ENCODE results near the gene GRK1.

GRK1 gene

DNA sequence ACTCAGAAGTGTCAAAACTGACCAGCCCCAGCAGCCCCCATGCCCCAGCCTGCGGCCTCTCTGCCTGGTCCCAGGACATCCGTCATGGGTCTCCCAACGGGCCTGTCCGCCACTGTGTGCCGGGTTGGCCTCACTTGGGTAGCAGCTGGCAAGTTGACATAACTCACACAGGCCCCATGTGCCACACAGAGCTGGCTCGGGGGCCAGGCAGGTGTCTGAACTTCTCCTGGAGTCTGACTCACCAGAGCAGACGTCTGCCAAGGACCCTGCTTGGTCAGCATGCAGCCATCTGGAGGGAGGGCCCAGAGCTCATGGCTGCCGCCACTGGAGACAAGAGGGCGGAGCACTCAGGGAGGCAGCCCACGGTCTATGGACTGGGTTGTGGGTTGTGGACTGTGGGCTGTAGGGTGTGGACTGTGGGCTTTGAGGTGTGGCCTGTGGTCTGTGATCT, 60.0 kb downstream of the GRK1 start:
- no peak for TF ChIP-seq POLR2AphosphoS5 (IDR thresholded peaks at IDR 0.05; ENCODE audit: borderline replicate concordance, low read depth, low read length)
- TF ChIP-seq FOXP2 (optimal IDR thresholded peaks at IDR 0.05; ENCODE audit: control extremely low read depth, extremely low read length, insufficient read depth) = no peak
- TF ChIP-seq EZH2 (IDR thresholded peaks at IDR 0.05) = no peak
- Histone ChIP-seq H3K27ac (no peak overlapping the region), H3K9me3 (ENCODE audit: low read depth, low read length) (no peaks in the 10 kb centered on the region), H3K9ac (ENCODE audit: insufficient read length) (no peak overlapping the region), H3K36me3 (ENCODE audit: insufficient read depth, low read length) (no peaks in the 10 kb centered on the region), H3K4me3 (no peak overlapping the region)
- no peak for DNase-seq (ENCODE audit: low read depth, low spot score)

DNA sequence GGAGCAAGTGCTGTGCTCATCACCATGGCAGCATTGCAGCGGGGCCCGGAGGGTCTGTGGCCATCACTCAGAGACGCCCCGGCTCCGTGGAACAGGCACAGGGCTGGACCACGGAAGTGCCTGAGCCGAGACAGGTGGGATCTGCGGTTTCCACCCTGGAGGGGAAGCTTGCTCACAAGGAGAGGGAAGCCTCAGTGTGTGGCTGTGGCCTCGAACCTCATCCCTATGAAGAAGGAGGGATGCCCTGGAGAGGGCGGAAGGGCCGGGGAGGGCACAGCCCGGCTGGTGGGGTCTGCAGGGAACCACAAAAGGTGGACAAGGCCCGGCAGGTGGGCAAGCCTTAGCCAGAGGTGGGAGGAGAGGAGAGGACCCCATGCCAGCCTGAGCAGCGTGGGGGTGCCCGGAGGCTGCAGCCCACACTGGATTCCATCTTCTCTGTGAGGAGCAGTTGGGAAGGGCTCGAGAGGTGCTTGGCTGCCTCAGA, 61.6 kb downstream of the GRK1 start:
- TF ChIP-seq EZH2 (IDR thresholded peaks at IDR 0.05) (no peak), FOXP2 (optimal IDR thresholded peaks at IDR 0.05; ENCODE audit: control extremely low read depth, extremely low read length, insufficient read depth) (no peak), POLR2AphosphoS5 (IDR thresholded peaks at IDR 0.05; ENCODE audit: borderline replicate concordance, low read depth, low read length) (no peak)
- no peak overlapping the region for H3K9ac ChIP-seq (ENCODE audit: insufficient read length)
- H3K9me3 ChIP-seq (ENCODE audit: low read depth, low read length) = no peaks in the 10 kb centered on the region
- no peaks in the 10 kb centered on the region for H3K36me3 ChIP-seq (ENCODE audit: insufficient read depth, low read length)
- H3K4me3 ChIP-seq = no peak overlapping the region
- H3K27ac ChIP-seq = no peak overlapping the region
- no peak for DNase-seq (ENCODE audit: low read depth, low spot score)

DNA sequence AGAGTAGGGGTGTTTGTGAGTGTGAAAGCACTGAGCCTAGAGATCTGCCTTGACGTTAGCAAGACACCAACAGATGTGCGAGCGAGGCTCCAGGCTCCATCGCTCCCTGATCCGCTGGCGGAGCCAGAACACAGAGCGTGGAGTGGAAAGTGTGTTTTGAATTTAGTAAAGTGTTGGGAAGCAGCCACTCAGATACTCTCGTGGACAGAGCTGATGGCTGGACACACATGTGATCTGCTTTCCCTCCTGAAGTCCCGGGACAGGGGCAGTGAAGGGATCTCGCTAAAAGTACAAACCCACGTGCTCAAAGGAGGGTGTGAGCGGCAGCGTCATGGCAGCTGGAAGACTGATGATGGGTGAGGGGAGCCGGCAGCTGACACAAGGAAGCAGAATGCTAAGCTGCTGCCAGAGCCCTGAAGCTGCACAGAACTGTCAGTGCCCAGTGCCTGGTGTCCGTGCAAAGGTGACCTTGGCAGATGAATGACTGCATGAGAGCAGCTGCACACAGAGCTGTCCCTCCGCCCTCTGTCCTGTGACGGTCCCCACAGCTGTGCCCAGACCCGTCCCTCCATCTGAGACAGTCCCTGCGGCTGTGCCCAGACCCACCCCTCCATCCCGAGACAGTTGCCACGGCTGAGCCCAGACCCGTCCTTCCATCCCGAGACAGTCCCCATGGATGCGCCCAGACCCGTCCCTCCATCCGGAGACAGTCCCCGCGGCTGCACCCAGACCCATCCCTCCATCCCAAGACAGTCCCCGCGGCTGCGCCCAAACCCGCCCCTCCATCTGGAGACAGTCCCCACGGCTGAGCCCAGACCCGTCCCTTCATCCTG, 62.4 kb downstream of the GRK1 start:
- no peak overlapping the region for H3K9ac ChIP-seq (ENCODE audit: insufficient read length)
- H3K4me3 ChIP-seq = no peak overlapping the region
- no peaks in the 10 kb centered on the region for H3K36me3 ChIP-seq (ENCODE audit: insufficient read depth, low read length)
- H3K9me3 ChIP-seq (ENCODE audit: low read depth, low read length) = no peaks in the 10 kb centered on the region
- no peak overlapping the region for H3K27ac ChIP-seq
- TF ChIP-seq EZH2 (IDR thresholded peaks at IDR 0.05) (no peak), POLR2AphosphoS5 (IDR thresholded peaks at IDR 0.05; ENCODE audit: borderline replicate concordance, low read depth, low read length) (no peak), FOXP2 (optimal IDR thresholded peaks at IDR 0.05; ENCODE audit: control extremely low read depth, extremely low read length, insufficient read depth) (no peak)
- DNase-seq (ENCODE audit: low read depth, low spot score) = no peak

DNA sequence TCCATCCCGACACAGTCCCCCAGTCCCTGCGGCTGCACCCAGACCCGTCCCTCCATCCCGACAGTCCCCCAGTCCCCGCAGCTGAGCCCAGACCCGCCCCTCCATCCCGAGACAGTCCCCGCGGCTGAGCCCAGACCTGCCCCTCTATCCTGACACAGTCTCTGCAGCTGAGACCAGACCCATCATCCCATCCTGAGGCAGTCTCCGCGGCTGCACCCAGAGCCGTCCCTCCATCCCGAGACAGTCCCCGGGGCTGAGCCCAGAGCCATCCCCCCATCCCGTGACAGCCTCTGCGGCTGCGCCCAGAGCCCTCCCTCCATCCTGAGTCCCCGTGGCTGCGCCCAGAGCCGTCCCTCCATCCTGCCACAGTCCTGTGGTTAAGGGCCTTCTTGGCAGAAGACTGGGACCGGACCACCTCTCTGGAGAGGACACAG, 63.3 kb downstream of the GRK1 start:
- Histone ChIP-seq H3K36me3 (ENCODE audit: insufficient read depth, low read length) (no peaks in the 10 kb centered on the region), H3K4me3 (no peak overlapping the region), H3K9ac (ENCODE audit: insufficient read length) (no peak overlapping the region), H3K9me3 (ENCODE audit: low read depth, low read length) (no peaks in the 10 kb centered on the region), H3K27ac (no peak overlapping the region)
- DNase-seq (ENCODE audit: low read depth, low spot score) = no peak
- TF ChIP-seq EZH2 (IDR thresholded peaks at IDR 0.05) (no peak), FOXP2 (optimal IDR thresholded peaks at IDR 0.05; ENCODE audit: control extremely low read depth, extremely low read length, insufficient read depth) (no peak), POLR2AphosphoS5 (IDR thresholded peaks at IDR 0.05; ENCODE audit: borderline replicate concordance, low read depth, low read length) (no peak)

DNA sequence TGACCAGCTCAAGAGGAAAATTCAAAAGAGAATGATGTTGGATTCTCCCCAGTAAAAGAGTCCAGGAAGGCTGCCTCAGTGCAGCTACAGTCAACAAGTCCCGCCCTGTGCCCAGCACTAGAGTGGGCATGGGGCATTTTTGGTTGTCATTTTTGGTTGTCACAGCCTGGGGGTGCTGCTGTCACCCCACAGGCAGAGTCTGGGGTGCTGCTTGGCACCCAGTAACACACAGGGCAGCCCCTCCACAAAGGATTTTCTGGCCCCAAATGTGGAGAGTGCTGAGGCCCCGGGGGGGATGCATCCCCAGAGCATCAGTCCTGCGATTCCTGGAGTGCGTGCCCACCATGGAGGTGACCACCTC, 63.8 kb downstream of the GRK1 start:
- TF ChIP-seq POLR2AphosphoS5 (IDR thresholded peaks at IDR 0.05; ENCODE audit: borderline replicate concordance, low read depth, low read length) = no peak
- Histone ChIP-seq H3K27ac (no peak overlapping the region), H3K9ac (ENCODE audit: insufficient read length) (no peak overlapping the region), H3K36me3 (ENCODE audit: insufficient read depth, low read length) (no peaks in the 10 kb centered on the region), H3K9me3 (ENCODE audit: low read depth, low read length) (no peaks in the 10 kb centered on the region), H3K4me3 (no peak overlapping the region)
- no peak for DNase-seq (ENCODE audit: low read depth, low spot score)

DNA sequence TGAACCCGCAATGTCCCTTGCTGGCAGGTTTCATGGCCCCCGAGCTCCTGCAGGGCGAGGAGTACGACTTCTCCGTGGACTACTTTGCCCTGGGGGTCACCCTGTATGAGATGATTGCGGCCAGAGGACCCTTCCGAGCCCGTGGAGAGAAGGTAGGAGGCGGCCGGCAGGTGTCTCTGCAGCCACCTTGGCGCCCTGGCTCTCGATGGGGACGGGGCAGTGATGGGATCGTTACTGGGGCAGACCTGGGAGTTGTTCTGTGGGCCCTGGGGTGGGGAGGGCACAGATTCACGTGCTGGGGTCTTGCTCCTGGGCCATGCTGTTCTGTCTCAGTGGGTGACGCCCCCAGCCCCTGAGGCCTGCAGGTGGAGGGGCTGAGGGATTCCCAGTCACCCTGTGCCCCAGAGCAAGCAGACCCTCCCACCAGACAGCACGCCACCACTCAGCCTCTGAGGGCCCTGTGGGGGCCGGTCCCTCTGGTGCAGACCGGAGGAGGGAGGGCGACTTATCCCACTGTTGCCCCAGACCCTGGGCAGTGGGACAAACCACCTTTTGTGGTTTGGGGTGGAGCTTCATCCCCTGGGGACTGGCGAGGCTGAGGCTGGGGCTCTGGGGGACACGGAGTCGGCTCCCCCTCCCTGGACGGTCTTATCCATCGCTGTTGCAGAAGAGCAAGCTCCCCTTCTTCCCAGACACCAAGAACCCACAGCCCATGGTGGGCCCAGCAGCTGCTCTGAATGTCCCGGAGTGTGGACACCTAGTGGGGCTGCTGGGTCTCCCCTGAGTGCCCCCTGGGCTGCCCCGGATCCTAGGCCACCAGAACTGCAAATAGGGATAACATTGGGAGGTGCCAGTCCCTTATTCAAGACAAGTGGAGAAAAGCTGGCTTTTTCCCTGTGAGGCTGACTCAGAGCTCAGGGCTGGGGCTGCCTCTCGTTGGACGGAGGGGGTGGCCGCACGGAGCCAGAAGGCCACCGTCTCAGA, 64.5 kb downstream of the GRK1 start:
- no peak for TF ChIP-seq POLR2AphosphoS5 (IDR thresholded peaks at IDR 0.05; ENCODE audit: borderline replicate concordance, low read depth, low read length)
- TF ChIP-seq FOXP2 (optimal IDR thresholded peaks at IDR 0.05; ENCODE audit: control extremely low read depth, extremely low read length, insufficient read depth) = no peak
- no peak for TF ChIP-seq EZH2 (IDR thresholded peaks at IDR 0.05)
- DNase-seq (ENCODE audit: low read depth, low spot score) = no peak
- H3K27ac ChIP-seq = no peak overlapping the region
- H3K9ac ChIP-seq (ENCODE audit: insufficient read length) = no peak overlapping the region
- no peaks in the 10 kb centered on the region for H3K9me3 ChIP-seq (ENCODE audit: low read depth, low read length)
- H3K4me3 ChIP-seq = no peak overlapping the region
- H3K36me3 ChIP-seq (ENCODE audit: insufficient read depth, low read length) = no peaks in the 10 kb centered on the region

DNA sequence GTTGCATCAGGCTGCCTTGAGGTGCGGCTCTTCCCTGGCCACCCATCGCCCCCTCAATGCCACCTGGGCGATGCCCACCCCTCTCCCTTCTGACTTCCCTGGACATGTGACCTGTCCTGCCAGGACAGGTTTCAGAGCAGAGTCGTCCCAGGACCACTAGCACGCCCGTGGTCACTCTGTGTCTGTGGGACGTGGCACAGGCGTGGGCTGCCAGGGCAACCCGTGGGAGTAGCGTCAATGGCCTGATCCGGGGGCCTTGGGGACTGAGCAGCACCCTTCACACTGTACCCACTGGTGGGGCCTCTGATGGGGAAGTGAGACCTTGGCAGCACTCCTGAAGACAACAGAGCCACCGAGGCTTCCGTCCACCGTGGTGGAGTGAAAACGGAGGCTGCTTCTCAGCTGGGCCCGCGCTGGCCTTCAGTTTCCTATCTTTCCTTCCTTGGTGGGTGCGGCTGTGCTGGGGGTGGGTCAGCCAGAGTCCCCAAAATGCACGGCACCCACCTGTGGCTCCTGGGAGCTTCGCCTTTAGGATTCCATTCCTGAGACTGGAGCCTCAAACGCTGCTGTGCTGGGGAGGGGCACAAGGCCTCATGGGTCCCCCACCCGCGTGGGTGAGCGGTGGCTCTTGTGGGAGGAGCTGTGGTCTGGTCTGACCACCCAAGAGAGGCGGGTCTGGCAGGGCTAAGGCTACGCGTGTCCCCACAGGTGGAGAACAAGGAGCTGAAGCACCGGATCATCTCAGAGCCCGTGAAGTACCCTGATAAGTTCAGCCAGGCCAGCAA, 65.3 kb downstream of the GRK1 start:
- DNase-seq (ENCODE audit: low read depth, low spot score) = no peak

More for the DNA sequence above, 65.3 kb downstream of the GRK1 start:
- Histone ChIP-seq H3K4me3 (no peak overlapping the region), H3K27ac (no peak overlapping the region), H3K9me3 (ENCODE audit: low read depth, low read length) (no peaks in the 10 kb centered on the region), H3K36me3 (ENCODE audit: insufficient read depth, low read length) (no peaks in the 10 kb centered on the region), H3K9ac (ENCODE audit: insufficient read length) (no peak overlapping the region)
- TF ChIP-seq EZH2 (IDR thresholded peaks at IDR 0.05) (no peak), FOXP2 (optimal IDR thresholded peaks at IDR 0.05; ENCODE audit: control extremely low read depth, extremely low read length, insufficient read depth) (no peak), POLR2AphosphoS5 (IDR thresholded peaks at IDR 0.05; ENCODE audit: borderline replicate concordance, low read depth, low read length) (no peak)

Measured in SK-N-MC (cell line).